HG02973 (cell line): ENCODE results near the gene TMPRSS6.

Experiments used
- ATAC-seq: cut with Tn5 transposase; IDR thresholded peaks from one replicate; pipeline ENCODE4 v1.9.1; 2021; ENCODE audit warnings: moderate library complexity; ENCODE audit not compliant: unreplicated experiment

The TMPRSS6 gene

GRCh38 chr22:37069719-37070118 lies 39.8 kb downstream of the TMPRSS6 start:
- no peak for ATAC-seq

GRCh38 chr22:37069319-37069718 lies 40.2 kb downstream of the TMPRSS6 start:
- ATAC-seq: no peak

DNA sequence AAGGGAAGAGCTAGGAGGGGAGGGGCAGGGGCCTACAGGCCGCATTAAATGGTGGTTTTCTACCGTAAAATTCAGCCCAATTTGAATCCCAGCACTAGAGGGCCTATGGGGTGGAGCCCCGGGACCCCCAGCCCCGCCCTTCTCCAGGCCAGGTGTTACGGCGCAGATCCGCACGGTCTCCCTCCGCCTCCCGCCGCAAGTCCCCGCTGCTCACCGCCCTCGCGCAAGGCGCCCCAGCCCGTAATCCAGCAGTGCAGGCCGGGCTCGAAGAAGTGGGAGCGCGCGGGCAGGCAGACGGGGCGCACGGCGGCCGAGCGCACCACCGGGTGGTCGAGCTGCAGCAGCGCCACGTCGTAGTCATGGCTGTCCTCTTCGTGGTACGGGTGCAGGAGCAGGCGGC lies 40.7 kb downstream of the TMPRSS6 start:
- no peak for ATAC-seq

- no peak for ATAC-seq
Observed at GRCh38 chr22:37067428-37067827, 42.1 kb downstream of the TMPRSS6 start.

- ATAC-seq: no peak
Observed at GRCh38 chr22:37065961-37066360, 43.6 kb downstream of the TMPRSS6 start.

- no peak for ATAC-seq
Observed at GRCh38 chr22:37065180-37065579, 44.3 kb downstream of the TMPRSS6 start.

DNA sequence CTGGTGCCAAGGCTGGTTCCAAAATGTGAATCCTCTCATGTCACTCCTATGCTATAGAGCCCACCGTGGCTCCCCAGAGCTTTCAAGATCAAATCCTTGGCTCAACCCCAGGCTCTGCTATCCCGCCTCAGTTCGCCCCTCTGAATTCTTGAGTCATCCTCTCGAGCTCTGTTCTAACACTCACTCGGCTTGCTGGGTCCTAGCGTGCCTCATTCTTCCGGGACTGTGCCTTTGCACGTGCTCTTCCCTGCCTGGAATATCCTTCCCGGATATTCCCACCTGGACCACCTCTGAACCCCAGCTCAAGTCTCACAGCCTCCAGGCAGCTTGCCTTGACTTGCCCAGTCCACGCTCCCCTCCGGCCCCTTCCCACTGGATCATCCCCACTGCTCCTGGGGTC lies 45.0 kb downstream of the TMPRSS6 start:
- no peak for ATAC-seq

GRCh38 chr22:37063431-37064420 lies 45.8 kb downstream of the TMPRSS6 start:
- ATAC-seq: no peak

DNA sequence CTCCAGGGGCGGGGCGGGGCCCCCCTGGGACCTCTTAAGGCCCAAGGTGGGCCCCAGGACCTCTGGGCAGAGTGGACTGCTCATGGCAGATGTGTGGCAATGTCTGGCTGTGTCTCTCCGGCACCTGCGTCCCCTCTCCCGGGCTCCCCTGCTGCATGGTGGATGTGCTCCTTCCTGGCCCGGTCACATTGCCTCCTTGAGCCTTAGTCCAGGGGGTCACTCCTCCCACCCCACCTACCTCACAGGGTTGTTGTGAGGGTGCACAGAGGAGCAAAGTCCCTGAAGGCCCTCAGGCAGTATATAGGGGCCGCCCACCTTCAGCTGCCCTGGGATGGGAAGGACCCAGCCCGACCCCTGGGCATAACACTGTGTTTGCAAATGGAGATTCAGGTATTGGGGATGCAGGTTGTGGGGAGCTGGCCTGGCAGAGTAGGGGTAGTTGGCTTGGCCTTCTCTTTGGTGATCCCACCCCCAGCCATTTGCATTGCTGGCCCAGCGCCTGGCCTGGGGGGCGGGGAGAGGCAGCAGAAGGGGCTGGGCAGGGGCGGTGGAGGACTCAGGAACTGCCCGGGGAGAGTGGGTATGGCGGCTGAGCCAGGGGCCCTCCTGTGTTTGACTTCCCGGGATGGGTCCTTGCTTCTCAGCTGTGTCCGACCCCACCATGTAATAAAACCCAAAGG lies 46.7 kb downstream of the TMPRSS6 start:
- no peak for ATAC-seq

DNA sequence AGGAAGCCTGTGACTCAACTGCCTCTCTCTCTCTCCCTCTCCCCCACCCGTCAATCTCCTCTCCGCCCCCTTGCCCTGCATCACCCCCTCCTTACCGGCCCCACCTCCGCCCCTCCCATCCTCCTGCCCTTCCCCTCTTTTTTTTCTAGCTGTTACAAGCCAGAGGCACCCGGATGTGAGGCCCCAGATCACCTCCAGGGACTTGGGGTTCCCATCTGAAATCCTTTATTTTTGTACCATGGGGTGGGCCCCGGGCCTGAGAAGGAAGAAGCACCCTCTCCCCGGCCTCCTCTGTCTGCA lies 47.2 kb downstream of the TMPRSS6 start:
- no peak for ATAC-seq

DNA sequence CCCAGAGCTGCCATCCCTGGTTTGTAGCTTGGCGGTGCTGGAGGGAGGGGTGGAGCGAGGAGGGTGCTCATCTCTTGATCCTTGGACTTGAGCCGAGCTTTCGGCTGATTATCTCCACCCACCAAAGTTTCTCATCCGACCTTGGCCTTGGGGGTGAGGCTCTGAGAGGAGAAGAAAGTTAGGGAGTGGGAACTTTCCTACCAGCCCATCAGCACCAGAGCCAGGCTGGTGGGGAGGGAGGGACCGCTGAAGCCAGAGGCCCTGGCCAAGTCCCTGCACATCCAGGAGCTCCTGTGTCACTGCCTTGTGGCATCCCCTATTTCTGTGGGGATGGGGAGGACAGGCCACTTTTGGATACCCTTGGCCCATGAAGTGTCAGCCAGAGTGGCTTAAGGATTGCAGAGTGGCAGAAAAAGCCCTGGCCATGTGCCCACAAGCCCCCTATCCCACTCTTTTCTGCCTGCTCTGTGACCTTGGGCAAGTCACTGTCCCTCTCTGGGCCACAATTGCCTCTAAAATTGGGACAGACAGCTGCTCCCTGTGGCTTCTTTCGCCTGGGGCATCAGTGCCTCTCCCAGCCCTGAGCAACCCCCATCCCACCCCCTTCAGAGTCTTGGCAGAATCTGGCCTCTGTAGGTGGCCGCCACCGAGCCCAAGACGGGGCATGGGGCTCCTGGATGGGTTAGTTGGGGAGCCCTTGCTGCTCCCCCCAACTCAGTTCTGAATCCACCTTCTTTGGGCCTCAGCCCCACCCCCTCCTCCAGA lies 47.7 kb downstream of the TMPRSS6 start:
- ATAC-seq: no peak

GRCh38 chr22:37060801-37061610 lies 48.5 kb downstream of the TMPRSS6 start:
- ATAC-seq: peak; percentile 55

DNA sequence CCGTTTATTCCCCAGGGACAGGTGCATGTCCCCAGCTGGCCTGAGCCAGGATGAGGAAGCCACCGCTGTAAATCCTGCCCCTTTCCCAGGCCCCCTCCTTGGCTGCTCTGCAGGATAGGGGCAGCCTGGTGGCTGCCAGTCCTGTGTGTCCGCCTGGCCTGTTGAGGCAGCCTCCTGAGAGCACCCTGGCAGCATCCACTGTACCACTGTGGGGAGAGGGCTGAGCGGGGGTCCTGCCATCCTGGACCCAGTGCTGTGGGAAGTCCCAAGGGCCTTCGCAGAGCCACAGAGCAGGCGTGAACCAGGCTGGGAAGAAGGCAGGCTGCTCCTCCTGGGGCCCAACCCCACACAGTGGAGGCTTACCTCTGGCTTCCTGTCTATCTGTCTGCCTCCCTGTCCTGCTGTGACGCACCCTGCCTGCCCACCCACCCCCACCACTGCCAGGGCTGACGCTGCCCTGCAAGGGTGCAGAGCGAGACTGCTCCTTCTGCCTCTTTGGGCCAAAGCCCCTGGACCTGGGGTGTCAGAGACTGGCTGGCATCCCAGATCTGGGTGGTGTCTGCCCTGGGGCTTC lies 49.5 kb downstream of the TMPRSS6 start:
- ATAC-seq: no peak

- ATAC-seq: no peak
Observed at GRCh38 chr22:37058917-37059701, 50.4 kb downstream of the TMPRSS6 start.

GRCh38 chr22:37057796-37058510 lies 51.6 kb downstream of the TMPRSS6 start:
- no peak for ATAC-seq

DNA sequence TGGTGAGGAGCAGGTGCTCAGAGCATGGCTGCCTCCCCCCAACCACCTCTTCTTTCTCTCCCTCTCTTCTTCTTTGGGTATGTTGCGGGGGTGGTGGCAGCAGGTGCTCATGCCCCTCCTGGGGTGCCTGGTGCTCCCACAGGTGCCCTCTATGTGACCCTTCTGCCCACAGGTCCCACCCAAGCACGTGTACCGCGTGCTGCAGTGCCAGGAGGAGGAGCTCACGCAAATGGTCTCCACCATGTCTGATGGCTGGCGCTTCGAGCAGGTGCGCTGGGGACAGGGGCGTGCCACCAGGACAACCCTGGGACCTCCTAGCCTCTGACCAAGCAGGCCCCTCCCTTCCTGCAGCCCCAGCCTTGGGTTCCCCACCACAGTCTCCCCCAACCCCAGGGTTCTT lies 52.3 kb downstream of the TMPRSS6 start:
- no peak for ATAC-seq

DNA sequence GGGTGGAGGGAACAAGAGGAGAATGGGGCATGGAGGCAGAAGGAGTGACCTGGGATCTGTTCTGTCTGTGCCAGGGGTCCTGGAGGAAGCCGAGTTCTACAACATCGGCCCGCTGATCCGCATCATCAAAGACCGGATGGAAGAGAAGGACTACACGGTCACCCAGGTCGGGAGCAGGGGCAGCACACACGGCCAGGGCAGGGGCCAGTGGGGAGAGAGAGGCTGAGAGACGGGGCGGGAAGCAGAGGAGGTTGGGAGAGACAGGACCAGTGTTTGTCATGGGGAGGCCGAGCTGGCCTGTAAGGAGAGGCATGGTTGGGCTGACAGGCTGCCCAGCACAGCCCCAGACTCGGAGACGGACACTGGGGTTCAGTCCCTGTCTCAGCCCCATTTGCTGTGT lies 53.3 kb downstream of the TMPRSS6 start:
- ATAC-seq: no peak

DNA sequence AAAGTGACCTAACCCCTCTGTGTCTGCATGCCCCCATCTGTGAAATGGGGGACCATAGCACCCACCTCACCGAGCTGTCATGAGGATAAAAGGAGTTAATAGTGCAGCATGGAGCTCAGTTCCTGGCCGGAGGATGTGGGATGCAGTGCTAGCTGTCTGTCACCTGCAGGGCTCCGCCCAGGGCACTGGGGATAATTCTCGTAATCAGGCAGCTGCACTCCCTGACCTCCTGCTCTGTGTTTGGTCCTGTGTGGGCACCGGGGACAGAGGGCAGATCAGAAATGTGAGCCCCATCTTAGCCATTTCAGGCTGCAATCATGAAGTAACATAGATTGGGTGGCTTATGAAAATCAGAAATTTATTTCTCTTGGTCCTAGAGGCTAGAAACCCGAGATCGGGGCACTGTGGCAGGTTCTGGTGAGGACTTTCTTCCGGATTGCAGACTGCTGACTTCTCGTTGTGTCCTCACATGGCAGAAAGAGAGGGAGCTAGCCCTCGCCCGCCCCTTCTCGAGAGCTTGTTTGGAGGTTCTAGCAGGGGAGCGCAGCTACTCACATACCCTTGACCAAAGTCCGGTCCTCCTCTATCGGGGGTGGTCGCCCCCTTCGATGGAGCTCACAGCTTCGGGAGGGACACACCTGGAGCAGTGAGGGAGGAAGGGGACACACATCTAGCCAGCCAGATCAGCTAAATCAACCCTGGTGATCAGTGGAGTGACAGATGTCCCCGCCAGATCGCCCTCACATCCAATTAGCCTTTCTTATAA lies 54.7 kb downstream of the TMPRSS6 start:
- no peak for ATAC-seq
